LHCN-M2 (cell line): ENCODE data around the gene GFAP. TPM values are rescaled to one million over a fixed set of nuclear protein-coding genes. Genes with fewer than 3 reads are reported as not detected.

Experiments
- DNase-seq: peaks from one replicate; pipeline ENCODE4 v3.0.0-alpha.2; 2012; ENCODE audit warnings: low read depth
- total RNA-seq: library from RNA; depleted of rRNA; stranded (reverse); fragments of >200 nt; gene quantifications from 2 replicates; pipeline ENCODE4 v1.2.3, GENCODE V29; 2014

The GFAP gene
- total RNA-seq, 1 experiment from 2014 or later: 0.29 TPM

- no peak for DNase-seq
Observed at GRCh38 chr17:44932096-44932786, 16.9 kb upstream of the GFAP start.

GRCh38 chr17:44931376-44931775, 16.1 kb upstream of the GFAP start:
- DNase-seq: no peak

GRCh38 chr17:44930667-44931066, 15.4 kb upstream of the GFAP start:
- no peak for DNase-seq

- DNase-seq: peak; percentile 62
Observed at GRCh38 chr17:44928950-44929720, 13.8 kb upstream of the GFAP start.

- no peak for DNase-seq
Observed at GRCh38 chr17:44928136-44928535, 12.8 kb upstream of the GFAP start.

- no peak for DNase-seq
Observed at GRCh38 chr17:44927696-44928095, 12.4 kb upstream of the GFAP start.

- DNase-seq: no peak
Observed at GRCh38 chr17:44926821-44927525, 11.7 kb upstream of the GFAP start.

- no peak for DNase-seq
Observed at GRCh38 chr17:44925731-44926697, 10.7 kb upstream of the GFAP start.

GRCh38 chr17:44924107-44924544, 8.8 kb upstream of the GFAP start:
- no peak for DNase-seq

- DNase-seq: no peak
Observed at GRCh38 chr17:44922746-44923470, 7.6 kb upstream of the GFAP start.

- no peak for DNase-seq
Observed at GRCh38 chr17:44922136-44922535, 6.8 kb upstream of the GFAP start.

GRCh38 chr17:44921122-44921882, 6.0 kb upstream of the GFAP start:
- DNase-seq: no peak

- no peak for DNase-seq
Observed at GRCh38 chr17:44920565-44920940, 5.3 kb upstream of the GFAP start.

- DNase-seq: peak; percentile 75
Observed at GRCh38 chr17:44919885-44920564, 4.7 kb upstream of the GFAP start.

GRCh38 chr17:44919411-44919810, 4.1 kb upstream of the GFAP start:
- no peak for DNase-seq

- no peak for DNase-seq
Observed at GRCh38 chr17:44918006-44918405, 2.7 kb upstream of the GFAP start.

- no peak for DNase-seq
Observed at GRCh38 chr17:44917456-44917855, 2.2 kb upstream of the GFAP start.

GRCh38 chr17:44916781-44917241, 1.5 kb upstream of the GFAP start:
- DNase-seq: peak; percentile 53
